ENCODE data around the gene AP2B1. TPM values are rescaled to one million over a fixed set of nuclear protein-coding genes. Genes with fewer than 3 reads are reported as not detected.

AP2B1 gene
- total RNA-seq, 2 donors from 2014 or later, result 44.5 to 68.3 TPM

- peaks cover 15% of the 10 kb centered on the region for H3K36me3 ChIP-seq
Measured at GRCh38 chr17:35664685-35665084, 77.6 kb downstream of the AP2B1 start.

GRCh38 chr17:35665662-35666061 lies 78.5 kb downstream of the AP2B1 start:
- H3K36me3 ChIP-seq, result peaks cover 12% of the 10 kb centered on the region
- H3K27ac ChIP-seq, result no peak overlapping the region
- no peak overlapping the region for H3K4me3 ChIP-seq
- H3K27me3 ChIP-seq (replicated peaks; ENCODE audit: insufficient read depth), result no peaks in the 10 kb centered on the region
- no peak for TF ChIP-seq CTCF (IDR thresholded peaks at IDR 0.05)
- ATAC-seq (ENCODE audit: insufficient number of reproducible peaks, low FRiP score, low read depth) (no peak), DNase-seq (ENCODE audit: low spot score) (no peak)
- no peaks in the 10 kb centered on the region for H3K9me3 ChIP-seq
- peaks cover 0 to 9% of the 10 kb centered on the region in 2 donors for H3K4me1 ChIP-seq (ENCODE audit: control insufficient read depth in 1 of 2, low read depth in 2 of 2)

More at GRCh38 chr17:35664685-35665084, 77.6 kb downstream of the AP2B1 start:
- Histone ChIP-seq H3K4me1 (ENCODE audit: control insufficient read depth in 1 of 2, low read depth in 2 of 2) (peaks cover 0 to 9% of the 10 kb centered on the region in 2 donors), H3K27me3 (replicated peaks; ENCODE audit: insufficient read depth) (no peaks in the 10 kb centered on the region), H3K4me3 (no peak overlapping the region), H3K9me3 (no peaks in the 10 kb centered on the region), H3K27ac (no peak overlapping the region)
- no peak for TF ChIP-seq CTCF (IDR thresholded peaks at IDR 0.05)
- ATAC-seq (ENCODE audit: insufficient number of reproducible peaks, low FRiP score, low read depth), result no peak
- no peak for DNase-seq (ENCODE audit: low spot score)

GRCh38 chr17:35666070-35666469 lies 78.9 kb downstream of the AP2B1 start:
- Histone ChIP-seq H3K36me3 (peaks cover 10% of the 10 kb centered on the region), H3K4me1 (ENCODE audit: control insufficient read depth in 1 of 2, low read depth in 2 of 2) (peaks cover 0 to 12% of the 10 kb centered on the region in 2 donors), H3K4me3 (no peak overlapping the region), H3K27ac (no peak overlapping the region), H3K9me3 (no peaks in the 10 kb centered on the region), H3K27me3 (replicated peaks; ENCODE audit: insufficient read depth) (no peaks in the 10 kb centered on the region)
- DNase-seq (ENCODE audit: low spot score), result no peak
- ATAC-seq (ENCODE audit: insufficient number of reproducible peaks, low FRiP score, low read depth), result no peak
- TF ChIP-seq CTCF (IDR thresholded peaks at IDR 0.05), result no peak

GRCh38 chr17:35666967-35667532 lies 79.9 kb downstream of the AP2B1 start:
- Histone ChIP-seq H3K4me3 (no peak overlapping the region), H3K36me3 (peaks cover 10% of the 10 kb centered on the region), H3K4me1 (ENCODE audit: control insufficient read depth in 1 of 2, low read depth in 2 of 2) (peaks cover 0 to 14% of the 10 kb centered on the region in 2 donors), H3K27ac (no peak overlapping the region), H3K9me3 (no peaks in the 10 kb centered on the region), H3K27me3 (replicated peaks; ENCODE audit: insufficient read depth) (no peaks in the 10 kb centered on the region)
- ATAC-seq (ENCODE audit: insufficient number of reproducible peaks, low FRiP score, low read depth), result no peak
- no peak for DNase-seq (ENCODE audit: low spot score)
- no peak for TF ChIP-seq CTCF (IDR thresholded peaks at IDR 0.05)

GRCh38 chr17:35668802-35669201 lies 81.7 kb downstream of the AP2B1 start:
- Histone ChIP-seq H3K27ac (no peak overlapping the region), H3K36me3 (peaks cover 9% of the 10 kb centered on the region), H3K27me3 (replicated peaks; ENCODE audit: insufficient read depth) (no peaks in the 10 kb centered on the region), H3K4me1 (ENCODE audit: control insufficient read depth in 1 of 2, low read depth in 2 of 2) (peaks cover 0 to 12% of the 10 kb centered on the region in 2 donors), H3K4me3 (no peak overlapping the region), H3K9me3 (no peaks in the 10 kb centered on the region)
- DNase-seq (ENCODE audit: low spot score) (no peak), ATAC-seq (ENCODE audit: insufficient number of reproducible peaks, low FRiP score, low read depth) (no peak)
- no peak for TF ChIP-seq CTCF (IDR thresholded peaks at IDR 0.05)

Data from thoracic aorta (tissue), 2 donors.